Measurements from ENCODE around the gene FGF1.

- TF ChIP-seq, protein P1, sequence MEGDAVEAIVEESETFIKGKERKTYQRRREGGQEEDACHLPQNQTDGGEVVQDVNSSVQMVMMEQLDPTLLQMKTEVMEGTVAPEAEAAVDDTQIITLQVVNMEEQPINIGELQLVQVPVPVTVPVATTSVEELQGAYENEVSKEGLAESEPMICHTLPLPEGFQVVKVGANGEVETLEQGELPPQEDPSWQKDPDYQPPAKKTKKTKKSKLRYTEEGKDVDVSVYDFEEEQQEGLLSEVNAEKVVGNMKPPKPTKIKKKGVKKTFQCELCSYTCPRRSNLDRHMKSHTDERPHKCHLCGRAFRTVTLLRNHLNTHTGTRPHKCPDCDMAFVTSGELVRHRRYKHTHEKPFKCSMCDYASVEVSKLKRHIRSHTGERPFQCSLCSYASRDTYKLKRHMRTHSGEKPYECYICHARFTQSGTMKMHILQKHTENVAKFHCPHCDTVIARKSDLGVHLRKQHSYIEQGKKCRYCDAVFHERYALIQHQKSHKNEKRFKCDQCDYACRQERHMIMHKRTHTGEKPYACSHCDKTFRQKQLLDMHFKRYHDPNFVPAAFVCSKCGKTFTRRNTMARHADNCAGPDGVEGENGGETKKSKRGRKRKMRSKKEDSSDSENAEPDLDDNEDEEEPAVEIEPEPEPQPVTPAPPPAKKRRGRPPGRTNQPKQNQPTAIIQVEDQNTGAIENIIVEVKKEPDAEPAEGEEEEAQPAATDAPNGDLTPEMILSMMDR (IDR thresholded peaks at IDR 0.05), result peak in 1 of 6 experiments; percentile 8
- TF ChIP-seq POLR2A (IDR thresholded peaks at IDR 0.05), result no peak
Observed at GRCh38 chr5:142576804-142577203, 109.1 kb downstream of the FGF1 start.
